NCI-H526 (cell line): ENCODE data around the gene BICDL2.

Experiments
- DNase-seq, 2 experiments: peaks; one replicate each; lab custom pipeline; 2025; lab: John Stamatoyannopoulos, UW

BICDL2 gene

DNA sequence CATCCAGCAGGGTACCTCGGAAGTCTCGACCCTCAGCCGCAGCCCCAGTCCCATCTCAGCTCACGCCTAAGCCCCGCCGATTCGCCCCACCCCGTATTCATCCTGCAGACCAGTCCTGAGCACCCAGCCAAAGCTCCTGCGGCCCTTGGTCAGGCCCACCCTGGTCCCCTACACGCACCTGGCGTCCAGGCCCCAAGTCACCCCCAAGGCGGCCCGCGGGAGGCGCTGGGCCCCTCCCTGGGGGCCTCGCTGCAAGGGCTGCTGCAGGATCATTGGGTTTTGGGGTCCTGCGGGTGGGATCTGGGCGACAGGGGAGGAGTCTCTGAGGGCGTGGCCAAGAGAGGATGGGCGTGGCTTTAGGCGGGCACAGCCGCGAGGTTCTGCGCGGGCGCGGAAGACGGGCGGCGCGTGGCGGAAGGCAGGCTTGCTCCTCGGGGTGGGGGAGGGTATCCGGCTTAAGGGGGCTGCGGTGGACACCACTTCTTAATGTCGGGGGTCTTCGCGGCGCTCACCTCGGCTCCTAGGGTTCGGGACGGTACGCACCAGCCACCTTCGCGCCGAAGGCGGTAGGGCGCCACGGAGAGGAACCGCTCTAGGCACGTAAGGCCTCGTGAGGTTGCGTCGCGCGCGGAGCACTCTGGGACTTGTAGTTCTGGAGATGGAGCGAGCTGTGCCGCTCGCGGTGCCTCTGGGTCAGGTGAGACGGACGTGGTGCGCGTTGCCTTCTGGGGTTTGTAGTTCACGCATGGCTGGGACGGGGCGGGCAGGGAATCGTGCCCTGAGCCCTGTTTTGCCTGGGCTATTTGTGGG, 12.9 kb downstream of the BICDL2 start, which contains the start of the genes HCFC1R1 and THOC6:
Gene HCFC1R1, minus strand, starts transcription at position 274 of the 810 bp plus-strand sequence. Its CDS starts 1 bp downstream, at position 273.
Gene THOC6, plus strand, starts transcription at position 367 of the 810 bp plus-strand sequence. Its CDS starts 292 bp downstream, at position 659.
- DNase-seq = peak; percentile 91 to 97

- peak in 1 of 2 experiments; percentile 40 for DNase-seq
Measured at GRCh38 chr16:3023415-3023668, 13.4 kb downstream of the BICDL2 start.

GRCh38 chr16:3022684-3023414, 13.9 kb downstream of the BICDL2 start:
- DNase-seq = no peak

- DNase-seq = no peak
Measured at GRCh38 chr16:3022208-3022683, 14.5 kb downstream of the BICDL2 start.

GRCh38 chr16:3021449-3022207, 15.1 kb downstream of the BICDL2 start:
- peak in 1 of 2 experiments; percentile 70 for DNase-seq

GRCh38 chr16:3020604-3021448, 15.9 kb downstream of the BICDL2 start:
- peak in 1 of 2 experiments; percentile 36 for DNase-seq

DNA sequence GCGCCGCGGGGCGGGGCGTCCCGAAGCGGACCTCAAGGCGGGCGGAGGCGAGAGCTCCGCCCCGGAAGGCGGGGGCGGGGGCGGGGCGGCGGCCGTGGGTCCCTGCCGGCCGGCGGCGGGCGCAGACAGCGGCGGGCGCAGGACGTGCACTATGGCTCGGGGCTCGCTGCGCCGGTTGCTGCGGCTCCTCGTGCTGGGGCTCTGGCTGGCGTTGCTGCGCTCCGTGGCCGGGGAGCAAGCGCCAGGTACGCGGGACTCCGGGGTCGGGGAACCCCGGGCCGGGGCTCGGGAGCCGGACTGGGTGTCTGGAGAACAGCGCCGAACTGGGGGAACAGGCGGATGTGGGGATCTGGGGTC, 16.5 kb downstream of the BICDL2 start, which contains the start of gene TNFRSF12A:
Gene TNFRSF12A, plus strand, starts transcription at position 122 of the 357 bp plus-strand sequence. Its CDS starts 30 bp downstream, at position 152.
- peak in 1 of 2 experiments; percentile 79 for DNase-seq

DNA sequence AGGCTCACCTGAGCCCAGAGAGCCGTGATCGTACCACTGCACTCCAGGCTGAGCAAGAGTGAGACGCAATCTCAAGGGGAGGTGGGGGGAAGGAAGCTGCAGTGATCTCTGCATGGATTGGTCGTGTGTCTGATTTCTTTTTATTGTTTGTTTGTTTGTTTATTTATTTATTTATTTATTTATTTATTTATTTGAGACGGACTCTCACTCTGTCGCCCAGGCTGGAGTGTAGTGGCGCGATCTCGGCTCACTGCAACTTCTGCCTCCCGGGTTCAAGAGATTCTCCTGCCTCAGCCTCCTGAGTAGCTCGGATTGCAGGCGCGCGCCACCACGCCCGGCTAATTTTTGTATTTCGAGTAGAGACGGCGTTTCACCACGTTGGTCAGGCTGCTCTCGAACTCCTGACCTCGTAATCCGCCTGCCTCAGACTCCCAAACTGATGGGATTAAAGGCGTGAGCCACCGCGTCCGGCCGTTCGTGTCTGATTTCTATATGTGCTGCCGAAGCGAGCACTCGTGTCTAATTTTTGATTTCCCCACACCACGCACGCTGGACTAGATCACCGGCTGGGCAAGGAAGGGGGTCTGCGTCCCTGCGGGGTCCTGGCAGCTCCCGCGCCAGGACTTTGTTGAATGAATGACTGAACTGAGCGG, 17.0 kb downstream of the BICDL2 start:
- DNase-seq = no peak

- DNase-seq = peak in 1 of 2 experiments; percentile 47
Measured at GRCh38 chr16:3017794-3018506, 18.8 kb downstream of the BICDL2 start, which contains the start of gene CLDN6. Gene CLDN6, minus strand, starts transcription at chr16:3018183. Its CDS starts 2,162 bp downstream, at chr16:3016021.

- no peak for DNase-seq
Measured at GRCh38 chr16:3017344-3017743, 19.4 kb downstream of the BICDL2 start.

DNA sequence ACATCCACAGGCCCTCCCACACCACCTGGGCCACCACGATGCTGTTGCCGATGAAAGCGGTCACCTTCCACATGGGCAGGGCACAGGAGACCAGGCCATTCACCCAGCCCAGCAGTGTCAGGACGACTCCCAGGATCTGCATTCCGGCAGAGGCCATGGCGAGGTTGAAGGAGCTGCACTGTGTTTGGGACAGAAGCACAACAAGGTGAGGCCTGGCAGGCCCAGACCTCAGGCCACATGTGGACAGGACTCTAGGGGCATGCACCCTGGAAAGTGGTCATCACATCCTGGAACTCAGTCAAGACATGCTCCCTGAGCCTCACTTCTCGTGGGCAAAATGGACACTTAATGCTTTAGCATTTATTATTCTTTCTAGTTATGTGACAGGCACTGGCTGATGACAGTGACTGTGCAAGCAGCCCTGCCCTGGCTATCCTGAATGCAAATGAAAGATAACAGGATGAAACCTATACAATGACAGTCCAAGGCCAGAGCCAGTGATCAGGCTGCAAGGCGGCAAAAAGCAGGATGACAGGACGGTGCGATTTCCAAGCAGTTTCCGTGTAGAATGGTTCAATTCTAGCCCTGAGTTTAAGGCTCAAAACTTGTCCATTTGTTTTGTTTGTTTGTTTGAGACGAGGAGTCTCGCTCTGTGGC, 20.8 kb downstream of the BICDL2 start:
- DNase-seq = no peak

DNA sequence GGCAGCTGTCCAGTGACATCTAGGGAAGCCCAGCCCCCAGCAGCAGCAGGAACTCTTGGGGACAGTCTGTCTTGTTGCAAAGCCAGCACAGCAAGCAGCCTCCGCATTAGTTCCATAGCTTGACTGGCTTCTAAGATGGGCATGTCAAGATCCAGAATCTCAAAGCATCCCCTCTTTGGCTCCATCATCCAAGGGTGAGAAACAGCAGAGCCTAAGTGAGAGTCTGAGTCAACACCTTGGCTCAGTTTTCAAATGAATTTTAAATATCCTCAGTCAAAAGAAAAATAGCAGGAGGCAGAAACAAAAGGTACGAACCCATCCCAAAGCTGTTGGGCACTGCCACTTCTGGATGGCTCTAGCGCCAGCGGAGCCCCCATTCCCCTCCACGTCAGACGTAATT, 21.8 kb downstream of the BICDL2 start:
- no peak for DNase-seq

DNA sequence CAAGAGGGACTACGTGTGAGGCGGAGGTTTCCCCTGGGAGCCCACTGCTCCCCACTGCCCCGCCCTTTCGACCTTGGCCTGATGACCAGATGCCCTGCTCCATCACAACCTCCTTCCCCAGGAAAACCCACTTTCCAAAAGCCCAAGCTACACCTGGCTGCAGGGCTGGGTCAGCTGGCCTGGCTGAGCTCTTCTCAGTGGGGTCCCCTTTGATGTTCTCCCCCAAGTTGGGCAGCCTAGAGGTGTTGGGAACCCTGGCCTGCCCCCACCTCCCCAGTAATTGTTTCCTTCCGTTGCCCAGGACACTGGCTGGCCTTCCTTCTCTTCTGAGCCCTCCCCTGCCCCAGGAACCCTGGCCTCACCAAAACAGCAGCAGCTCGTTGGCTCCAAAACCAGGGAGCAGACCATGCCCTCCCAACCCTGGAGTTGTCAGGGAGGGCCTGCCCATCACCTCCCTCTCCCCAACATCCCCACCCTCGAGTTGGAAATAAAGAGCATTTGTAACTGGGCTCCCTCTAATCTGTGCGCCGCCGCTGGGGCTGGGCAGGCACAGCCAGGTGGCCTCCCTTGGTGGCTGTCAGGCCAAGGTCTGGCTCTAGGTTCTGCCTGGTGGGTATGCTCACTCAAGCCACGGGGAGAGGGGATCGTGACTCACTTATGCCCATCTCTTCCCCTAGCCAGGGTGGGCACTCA, 22.6 kb downstream of the BICDL2 start:
- DNase-seq = no peak

GRCh38 chr16:3013491-3013951, 23.2 kb downstream of the BICDL2 start:
- no peak for DNase-seq

DNA sequence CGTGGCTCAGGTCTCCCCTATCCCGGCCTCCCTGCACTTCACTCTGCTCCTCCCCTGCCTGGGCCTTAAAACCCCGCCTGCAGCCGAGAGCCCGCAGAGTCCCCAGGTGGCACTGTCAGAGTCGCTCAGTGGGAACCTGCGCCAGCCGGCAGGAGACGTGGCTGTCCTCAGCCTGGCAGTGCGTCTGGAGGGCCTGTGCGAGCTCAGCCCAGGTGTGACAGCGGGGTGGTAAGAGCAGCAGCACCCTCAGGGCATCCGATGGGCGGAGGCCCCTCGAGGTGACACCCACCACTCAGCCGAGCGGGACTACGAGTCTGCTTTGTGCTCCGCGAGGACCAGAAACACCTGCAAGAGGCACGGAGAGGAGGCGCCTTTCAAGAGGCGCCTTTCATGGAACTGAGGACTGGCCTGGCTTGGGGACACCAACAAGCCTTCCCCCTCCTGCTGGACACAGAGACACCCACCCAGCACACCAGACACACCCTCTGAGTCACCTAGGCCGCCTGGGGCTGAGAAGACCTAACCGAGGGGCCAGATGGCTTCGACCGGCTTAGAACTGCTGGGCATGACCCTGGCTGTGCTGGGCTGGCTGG, 23.8 kb downstream of the BICDL2 start, which contains the start of gene CLDN9:
Gene CLDN9, plus strand, starts transcription at position 96 of the 593 bp plus-strand sequence. Its CDS starts 440 bp downstream, at position 536.
- peak in 1 of 2 experiments; percentile 59 for DNase-seq

DNA sequence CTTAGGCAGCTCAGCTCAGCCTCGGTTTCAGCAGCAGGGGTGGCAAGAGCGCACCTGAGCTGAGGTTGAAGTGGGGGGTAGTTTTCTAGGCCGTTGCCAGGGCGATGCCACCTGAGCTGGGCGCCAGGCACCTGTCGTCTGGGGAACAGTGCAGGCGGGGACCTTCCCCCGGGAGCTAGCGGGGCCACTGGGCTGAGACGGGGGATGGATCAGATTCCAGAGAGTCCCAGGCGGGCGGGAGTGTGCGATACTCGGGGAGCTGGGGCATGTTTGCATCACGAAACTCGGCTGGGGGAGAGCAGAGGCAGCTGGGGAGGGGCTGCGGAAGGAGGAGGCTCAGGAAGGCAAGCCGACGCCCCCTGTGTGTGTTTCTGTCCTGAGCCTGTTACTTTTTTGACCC, 24.5 kb downstream of the BICDL2 start:
- DNase-seq = peak; percentile 33 to 73

DNA sequence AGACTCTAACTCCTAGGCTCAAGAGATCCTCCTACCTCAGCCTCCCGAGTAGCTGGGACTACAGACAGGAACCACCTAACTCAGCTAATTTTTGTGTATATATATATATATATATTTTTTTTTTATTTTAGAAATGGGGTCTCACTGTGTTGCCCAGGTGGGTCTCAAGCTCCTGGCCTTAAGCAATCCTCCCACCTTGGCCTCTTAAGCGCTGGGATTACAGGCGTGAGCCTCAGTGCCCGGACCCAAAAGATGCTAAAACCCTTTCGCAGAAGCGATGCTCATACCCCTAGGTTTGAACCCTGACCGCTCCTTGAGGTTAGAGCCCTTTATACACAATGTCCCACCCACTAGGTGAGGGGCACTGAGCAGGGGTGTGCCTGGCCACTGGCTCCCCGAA, 26.2 kb downstream of the BICDL2 start:
- no peak for DNase-seq
